ENCODE results near the gene ZBTB12.
"Not testable (repeated sequence)": the region's sequence is repeated elsewhere in the genome, so short reads cannot be mapped to it uniquely, and the experiment has no call there.

The ZBTB12 gene

DNA sequence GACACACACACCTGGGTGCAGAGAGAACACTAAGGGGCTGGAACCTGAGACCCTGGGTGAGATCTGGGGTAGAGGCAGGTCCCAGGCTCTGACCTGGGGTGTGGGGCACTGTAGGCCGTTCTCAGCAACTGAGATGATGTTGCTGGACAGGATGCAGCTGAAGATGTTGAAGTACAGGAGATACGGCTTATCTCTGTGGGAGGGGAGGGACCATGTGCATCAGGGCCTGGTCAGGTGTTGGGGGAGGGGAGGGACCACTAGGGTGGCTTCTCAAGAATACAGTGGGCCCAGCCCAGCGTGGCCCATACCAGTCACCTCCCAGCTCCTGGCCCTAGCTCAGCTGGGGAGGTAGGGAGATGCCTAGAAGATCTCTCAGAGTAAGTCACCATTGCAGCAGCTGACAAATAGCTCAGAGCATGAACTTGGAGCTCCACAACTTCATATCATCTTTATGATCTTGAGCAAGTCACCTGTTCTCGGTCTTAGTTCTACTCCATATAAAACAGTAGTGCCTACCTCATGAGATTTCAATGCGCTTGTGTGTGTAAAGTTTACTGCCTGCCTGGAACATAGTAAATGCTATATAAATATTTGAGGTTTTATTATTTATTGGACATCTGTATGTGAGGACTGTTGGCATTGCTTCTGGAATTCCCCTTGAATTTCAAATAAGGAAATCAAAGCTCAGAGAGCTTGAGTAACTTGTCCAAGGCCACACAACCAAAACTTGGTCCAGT, 26.9 kb downstream of the ZBTB12 start:
- DNase-seq (ENCODE audit: low spot score), result no peak

DNA sequence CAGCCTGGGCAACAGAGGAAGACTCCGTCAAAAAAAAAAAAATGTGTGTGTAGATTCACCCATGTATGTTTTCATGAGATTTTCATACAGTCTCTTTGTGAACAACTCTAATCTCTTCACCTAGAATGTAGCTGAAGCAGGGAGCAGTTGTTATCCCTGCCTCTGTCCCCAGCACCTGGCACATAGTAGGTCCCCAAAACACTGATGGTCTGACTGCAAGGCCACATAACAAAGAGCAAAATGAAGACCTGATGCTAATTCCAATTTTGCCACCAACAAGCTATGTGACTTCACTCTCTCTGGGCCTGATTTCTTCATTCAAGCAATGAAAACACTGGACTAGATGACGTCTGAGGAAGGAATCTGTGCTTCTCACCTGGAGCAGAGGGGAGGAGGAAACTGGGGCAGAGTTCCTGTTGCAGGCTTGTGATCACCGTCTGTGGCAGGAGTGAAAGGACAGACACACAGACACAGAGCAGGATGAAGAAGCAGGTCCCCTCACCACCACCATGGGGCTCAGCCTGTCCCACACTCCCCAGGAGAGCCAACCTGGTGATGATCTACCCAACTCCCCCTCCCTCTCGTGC, 27.7 kb downstream of the ZBTB12 start:
- no peak for DNase-seq (ENCODE audit: low spot score)

DNA sequence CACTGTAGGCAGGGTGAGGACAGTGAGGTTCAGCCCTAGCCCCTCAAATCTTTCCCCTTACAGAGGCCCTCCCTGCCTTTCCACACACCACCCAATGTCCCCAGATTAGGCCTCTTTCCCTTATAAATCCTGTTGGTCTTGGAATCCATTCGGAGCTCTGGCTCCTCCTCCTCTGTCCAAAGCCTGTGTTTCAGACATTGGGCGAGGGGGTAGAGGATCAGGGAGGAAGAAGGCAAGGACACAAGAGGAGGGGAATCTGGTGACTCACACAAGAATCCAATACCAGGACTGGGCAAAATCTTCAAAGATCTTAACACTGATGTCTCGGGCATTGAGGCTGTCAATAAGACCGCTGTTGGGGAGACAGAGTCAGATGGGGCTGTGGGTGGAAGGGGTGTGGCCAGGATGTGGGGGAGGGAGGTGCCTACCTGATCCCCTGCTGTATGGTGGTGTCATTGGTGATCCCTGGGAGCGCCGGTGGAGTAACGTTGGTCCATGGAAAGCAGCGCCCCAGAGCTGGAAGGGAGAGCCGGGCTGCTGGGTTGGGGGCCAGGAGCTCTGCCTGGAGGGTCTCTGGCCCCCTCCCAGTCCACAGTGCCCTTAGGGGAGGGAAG, 30.7 kb downstream of the ZBTB12 start:
- DNase-seq (ENCODE audit: low spot score), result peak; percentile 25

DNA sequence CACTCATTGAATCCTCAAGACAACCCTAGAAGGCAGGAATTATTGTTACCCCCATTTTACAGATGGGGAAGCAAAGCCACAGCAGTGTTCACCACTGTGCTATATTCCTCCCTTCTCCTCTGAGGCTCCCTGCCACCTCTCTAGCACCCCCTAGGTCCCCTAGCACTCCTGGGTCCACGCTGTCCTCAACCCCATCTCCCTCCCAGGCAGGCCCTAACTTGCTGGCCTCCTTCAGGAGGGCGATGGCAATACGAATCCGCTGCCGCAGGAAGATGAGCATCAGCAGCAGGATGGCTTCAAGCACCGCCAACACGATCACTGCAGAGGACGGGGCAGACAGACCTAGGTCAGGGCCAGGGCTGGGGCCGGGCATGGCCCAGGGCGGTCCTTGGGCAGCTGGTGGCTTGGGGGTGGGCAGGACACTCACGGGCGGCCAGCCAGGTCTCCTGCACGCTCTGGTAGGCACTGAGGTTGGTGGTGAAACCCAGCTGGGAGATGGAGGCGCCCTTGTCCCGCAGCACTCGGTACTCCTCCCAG, 31.4 kb downstream of the ZBTB12 start:
- DNase-seq (ENCODE audit: low spot score), result peak; percentile 33

DNA sequence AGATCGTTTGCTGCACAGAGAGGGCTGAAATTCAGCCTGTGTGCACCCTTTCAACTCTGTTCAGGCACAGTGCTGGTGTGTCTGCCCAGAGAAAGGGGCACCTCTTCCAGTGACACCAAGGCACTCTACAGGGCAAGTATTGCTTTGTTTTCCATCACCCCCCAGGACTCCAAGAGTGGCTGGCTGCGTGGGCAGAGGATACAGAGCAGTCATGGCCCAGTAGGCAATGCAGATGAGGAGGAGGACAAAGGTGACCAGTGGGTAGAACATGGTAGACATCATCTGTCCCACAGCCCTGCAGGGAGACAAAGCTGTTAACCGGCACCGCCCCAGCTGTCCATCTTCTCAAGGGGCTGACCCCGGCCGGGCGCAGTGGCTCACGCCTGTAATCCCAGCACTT, 32.5 kb downstream of the ZBTB12 start:
- peak; percentile 8 for DNase-seq (ENCODE audit: low spot score)

DNA sequence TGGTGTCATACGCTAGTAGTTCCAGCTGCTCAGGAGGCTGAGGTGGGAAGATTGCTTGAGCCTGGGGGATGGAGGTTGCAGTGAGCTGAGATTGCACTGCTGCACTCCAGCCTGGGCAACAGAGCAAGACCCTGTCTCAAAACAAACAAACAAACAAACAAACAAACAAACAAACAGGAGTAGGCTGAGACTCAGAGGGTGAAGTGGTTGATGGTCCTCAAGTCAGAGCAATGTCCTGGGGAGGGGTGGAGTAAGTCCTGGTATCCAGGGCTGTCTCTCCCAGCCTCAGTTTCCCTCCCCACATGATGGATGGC, 33.3 kb downstream of the ZBTB12 start:
- DNase-seq (ENCODE audit: low spot score), result not testable (repeated sequence)

DNA sequence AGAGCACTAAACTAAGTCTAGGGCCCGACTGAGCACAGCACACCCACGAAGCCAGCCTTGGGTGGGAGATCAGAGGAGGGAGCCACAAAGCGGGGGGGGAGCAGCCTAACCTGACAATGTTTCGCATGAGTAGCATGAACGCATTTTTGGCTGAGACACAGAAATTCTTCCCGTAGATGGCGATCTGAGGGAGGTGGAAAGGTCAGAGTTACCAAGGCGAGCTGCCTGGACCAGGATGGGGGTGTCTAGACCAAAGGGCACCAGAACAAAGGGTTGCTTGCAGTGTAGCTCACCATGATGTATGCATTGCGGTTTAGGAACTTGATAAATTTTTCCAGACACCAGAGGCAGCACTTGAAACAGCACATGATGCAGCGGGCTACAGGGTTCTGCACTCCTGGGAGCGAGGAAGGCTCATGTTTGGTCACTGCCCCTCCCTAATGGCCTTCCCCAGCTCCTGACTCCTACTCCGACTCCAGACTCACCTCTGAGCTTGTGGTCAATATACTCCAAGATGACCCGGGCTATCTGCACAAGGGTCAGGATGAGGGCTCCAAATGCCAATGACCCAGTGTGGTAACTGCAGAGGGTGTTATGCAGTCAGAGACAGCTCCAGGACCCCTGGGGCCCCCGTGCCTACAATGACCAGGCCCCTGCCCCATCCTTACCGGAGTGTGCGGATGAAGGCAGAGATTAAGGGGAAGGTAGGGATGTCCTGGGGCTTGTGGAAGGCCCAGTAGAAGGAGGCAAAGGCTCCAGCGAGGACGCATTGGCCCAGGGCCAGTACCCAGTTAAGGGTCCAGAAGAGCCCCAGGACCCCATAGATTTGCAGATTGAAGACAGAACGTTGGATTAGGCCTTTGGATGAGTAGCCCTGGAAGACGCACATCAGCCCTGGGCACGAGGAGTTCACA, 36.4 kb downstream of the ZBTB12 start:
- DNase-seq (ENCODE audit: low spot score), result peak; percentile 5

DNA sequence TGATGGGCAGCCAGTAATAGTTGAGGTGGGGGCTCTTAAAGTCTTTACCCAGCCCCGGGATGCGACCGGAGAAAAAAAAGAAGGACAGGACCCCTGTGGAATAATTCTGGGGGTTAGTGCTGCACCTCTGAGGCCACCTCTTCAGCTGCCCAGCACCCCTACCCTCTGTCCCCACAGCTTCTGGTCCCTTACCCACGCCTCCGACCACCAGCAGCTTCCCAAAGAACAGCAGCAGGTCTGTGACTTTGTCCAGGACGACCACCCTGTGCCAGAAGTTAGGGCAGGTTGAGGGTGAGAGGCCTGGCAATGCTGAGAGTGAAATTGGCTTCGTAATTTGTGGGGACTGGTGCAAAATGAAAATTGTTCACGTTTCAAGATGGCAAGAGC, 37.1 kb downstream of the ZBTB12 start:
- DNase-seq (ENCODE audit: low spot score), result no peak

DNA sequence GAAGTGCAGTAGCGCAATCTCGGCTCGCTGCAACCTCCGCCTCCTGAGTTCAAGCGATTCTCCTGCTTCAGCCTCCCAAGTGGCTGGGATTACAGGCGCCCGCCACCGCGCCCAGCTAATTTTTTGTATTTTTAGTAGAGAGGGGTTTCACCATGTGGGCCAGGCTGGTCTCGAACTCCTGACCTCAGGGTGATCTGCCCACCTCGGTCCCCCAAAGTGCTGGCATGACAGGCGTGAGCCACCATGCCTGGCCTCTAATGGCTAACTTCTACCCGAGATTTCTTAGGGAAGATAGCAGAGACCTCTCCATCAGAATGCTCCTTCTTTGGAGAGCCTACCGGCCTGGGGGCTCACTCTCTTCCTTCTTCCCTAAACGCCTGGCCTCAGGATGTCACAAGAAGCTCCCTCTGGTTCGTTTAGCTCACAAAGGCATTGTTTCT, 37.7 kb downstream of the ZBTB12 start:
- not testable (repeated sequence) for DNase-seq (ENCODE audit: low spot score)

DNA sequence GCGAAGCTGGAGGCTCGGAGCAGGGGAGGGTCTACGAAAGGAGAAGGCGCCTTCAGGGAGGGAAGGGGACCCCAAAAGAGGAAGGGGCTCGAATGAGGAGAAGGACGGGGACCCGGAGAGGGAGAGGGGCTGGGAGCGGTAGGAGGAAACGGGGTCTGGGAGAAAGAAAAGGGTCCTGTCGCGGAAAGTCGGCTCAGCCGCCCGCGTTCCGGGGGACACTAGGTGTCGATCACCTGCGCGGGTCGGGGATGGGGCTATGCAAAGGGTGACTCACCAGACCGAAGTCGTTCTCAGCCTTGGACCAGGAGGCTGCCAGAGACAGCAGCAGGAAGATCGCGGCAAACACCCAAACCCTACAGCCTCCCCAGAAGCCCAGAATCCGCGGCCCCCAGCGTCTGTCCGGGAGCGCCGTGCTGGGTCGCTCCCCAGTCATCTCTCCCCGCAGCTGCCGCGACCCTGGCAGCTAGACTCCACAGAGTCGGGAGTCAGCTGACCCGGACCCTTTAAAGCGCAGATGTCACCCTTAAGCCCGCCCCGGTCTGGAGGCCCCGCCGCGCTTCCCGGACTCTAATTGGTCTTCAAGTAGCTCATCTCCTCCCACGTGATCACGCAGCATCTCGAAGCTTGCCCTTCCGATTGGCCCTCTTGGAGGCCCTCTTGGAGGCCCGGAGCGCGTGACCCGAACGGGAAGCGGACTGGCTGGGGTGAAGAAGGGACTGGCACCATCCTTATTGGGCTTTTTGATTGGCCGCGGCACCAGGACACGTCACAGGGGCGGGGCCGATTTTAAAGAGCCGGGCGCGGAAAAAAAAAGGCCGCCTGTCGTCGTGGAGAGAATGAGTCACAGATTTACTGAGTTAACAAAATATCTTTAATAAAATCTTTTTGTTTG, 39.3 kb downstream of the ZBTB12 start, which contains the start of gene NEU1:
Gene NEU1 (minus strand): TSS at position 478 of the 892 bp plus-strand sequence. CDS start 45 bp downstream, at position 433.
- DNase-seq (ENCODE audit: low spot score), result peak; percentile 97

DNA sequence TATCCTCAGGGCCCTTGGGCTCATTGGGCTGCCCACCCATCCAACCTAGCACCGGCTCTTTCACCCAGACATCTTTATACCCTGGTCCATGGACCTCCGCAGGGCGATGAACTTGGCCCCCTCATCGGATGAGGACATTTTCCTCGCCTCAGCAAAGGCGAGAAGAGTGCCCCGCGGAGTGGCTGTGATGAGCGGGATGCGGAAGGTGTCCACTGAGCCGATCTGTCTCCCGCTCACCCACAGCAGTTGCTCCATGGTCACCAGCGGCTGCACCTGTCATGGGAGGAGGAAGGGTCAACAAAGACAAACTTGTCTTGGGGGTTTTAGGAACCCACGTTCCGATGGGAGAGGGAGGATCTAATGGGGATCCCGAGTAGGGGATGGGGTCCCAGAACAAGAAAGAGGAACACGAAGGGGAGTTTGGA, 40.0 kb downstream of the ZBTB12 start:
- peak; percentile 21 for DNase-seq (ENCODE audit: low spot score)

DNA sequence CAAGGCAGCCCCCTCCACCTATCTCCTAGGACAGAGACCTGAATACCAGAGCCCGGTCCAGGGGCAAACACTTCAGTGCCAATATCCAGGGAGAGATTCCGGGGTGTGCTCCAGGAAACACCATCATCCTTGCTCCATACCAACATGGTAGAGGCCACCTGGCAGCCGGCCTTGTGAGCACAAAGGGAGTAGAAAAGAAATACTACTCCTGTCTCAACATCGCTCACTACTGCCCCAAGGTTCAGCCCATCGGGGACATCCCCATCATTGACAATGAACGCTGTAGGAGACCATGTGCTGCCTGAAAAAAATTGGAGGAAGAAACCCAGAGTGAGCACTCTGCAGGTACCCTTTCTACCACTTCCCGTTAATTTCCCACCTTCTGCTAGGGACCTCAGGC, 40.7 kb downstream of the ZBTB12 start:
- no peak for DNase-seq (ENCODE audit: low spot score)

DNA sequence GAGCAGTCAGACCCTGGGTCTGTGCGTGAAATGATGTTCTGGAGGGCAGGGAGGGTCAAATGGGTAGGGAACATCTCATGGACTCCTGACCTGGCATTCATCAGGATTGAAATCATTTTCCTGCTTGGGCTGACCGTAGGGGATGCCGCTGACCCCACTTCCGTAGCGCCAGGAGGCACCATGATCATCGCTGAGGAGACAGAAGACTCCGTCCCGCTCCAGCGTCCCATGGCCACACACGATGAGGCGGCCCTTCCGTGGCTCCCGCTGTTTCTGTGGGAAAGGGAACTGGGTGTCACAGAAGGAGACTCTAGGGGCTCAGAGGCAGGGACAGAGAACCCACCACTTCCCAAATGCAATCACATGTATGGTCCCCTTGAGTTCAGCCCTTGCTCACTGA, 41.5 kb downstream of the ZBTB12 start:
- no peak for DNase-seq (ENCODE audit: low spot score)

DNA sequence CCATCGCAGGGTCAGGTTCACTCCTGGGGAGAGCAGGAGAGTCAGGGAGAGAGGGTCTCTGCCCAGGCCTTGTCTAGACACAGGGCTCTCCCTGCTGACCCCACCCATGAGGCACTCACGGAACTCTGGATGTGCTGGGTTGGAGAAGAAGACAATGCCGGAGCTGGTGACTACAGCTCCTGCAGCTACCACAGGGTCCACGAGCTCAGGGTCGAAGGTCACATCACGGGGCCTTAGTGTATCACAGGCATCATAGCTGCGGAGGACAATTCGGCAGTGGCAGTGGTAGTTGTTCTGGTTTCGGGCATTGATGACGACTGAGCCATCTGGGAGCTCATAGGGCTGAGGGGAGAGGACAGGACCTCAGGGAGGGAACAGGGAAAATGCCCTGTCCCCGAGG, 42.0 kb downstream of the ZBTB12 start:
- DNase-seq (ENCODE audit: low spot score), result no peak

DNA sequence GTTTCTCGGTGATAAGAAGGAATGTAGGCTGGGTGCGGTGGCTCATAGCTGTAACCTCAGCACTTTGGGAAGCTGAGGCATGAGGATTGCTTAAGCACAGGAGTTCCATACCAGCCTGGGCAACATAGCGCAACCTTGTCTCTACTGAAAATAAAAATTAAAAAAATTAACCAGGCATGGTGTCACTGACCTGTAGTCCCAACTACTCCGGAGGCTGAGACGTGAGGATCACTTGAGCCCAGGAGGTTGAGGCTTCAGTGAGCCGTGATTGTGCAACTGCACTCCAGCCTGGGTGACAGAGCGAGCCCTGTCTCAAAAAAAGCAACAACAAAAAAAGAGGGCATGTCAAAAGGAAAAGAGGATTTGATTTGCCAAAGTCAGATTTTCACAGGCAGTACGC, 43.2 kb downstream of the ZBTB12 start:
- no peak for DNase-seq (ENCODE audit: low spot score)

DNA sequence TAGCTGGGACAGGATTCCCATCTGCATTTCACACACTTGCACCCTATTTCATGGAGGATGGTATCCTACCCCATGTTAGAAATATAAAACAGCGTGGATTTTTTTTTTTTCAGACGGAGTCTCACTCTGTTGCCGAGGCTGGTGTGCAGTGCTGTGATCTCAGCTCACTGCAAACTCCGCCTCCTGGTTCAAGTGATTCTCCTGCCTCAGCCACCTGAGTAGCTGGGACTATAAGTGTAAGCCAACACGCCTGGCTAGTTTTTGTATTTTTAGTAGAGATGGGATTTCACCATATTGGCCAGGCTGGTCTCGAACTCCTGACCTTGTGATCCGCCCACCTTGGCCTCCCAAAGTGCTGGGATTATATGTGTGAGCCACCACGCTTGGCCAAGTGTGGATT, 44.1 kb downstream of the ZBTB12 start:
- DNase-seq (ENCODE audit: low spot score), result not testable (repeated sequence)

DNA sequence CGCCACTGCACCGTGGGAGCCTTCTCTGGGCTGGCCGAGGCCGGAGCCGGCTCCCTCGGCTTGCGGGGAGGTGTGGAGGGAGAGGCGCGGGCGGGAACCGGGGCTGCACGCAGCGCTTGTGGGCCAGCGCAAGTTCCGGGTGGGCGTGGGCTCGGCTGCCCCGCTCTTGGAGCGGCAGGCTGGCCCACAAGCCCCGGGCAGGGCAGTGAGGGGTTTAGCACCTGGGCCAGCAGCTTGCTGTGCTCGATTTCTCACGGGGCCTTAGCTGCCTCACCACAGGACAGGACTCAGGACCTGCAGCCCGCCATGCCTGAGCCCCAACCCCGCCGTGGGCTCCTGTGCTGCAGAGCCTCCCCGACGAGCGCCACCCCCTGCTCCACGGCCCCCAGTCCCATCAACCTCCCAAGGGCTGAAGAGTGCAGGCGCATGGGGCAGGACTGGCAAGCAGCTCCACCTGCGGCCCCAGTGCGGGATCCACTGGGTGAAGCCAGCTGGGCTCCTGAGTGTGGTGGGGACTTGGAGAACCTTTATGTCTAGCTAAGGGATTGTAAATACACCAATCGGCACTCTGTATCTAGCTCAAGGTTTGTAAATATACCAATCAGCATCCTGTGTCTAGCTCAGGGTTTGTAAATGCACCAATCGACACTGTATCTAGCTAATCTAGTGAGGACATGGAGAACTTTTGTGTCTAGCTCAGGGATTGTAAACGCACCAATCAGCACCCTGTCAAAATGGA, 49.7 kb downstream of the ZBTB12 start:
- not testable (repeated sequence) for DNase-seq (ENCODE audit: low spot score)

DNA sequence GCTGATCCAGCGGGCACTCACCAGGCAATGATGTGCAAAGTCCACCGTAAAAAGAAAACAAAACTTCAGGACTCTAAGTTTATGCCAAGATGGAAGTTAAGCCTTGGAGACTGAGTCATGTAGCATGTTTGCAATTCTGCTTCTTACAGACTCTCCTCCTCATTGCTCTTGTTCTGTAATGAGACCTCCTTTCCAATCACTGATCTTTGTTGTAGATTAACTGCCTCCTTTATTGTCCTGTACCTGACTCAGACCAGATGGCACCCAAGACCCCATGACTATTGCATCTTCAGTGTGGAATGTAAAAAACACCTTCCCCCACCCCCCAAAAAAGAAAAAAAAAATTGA, 50.4 kb downstream of the ZBTB12 start:
- no peak for DNase-seq (ENCODE audit: low spot score)

DNA sequence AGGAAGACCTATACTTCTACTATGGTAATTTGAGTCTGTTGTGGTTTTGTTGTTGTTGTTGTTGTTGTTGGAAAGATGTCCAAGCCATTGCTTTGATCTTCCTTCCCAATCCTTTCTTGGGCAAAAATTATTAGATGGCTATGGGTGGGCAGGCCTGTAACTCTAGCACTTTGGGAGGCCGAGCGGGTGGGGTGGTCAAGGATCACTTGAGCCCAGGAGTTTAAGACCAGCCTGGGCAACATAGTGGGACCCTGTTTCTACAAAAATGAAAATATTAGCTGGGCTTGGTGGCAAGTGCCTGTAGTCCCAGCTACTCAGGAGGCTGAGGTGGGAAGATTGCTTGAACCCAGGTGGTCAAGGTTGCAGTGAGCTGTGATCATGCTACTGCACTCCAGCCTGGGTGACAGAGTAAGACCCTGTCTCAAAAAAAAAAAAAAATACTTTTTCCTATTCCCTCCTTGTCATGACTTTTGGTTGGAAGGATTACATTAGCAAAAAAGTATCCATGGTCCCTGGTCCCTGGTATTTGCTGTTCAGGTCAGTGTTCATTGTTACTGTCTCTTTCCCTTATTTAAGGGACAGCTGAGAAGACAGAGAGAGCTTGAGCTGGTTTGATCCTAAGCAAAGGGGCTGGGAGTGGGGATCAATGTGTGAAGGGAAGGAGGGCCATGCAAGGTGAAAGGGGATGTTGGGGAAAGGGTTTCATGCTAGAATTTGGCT, 51.0 kb downstream of the ZBTB12 start:
- no peak for DNase-seq (ENCODE audit: low spot score)

Data from D341Med (cell line).